GM21528 (cell line): ENCODE measurements around the gene SIGLEC11.

Source experiments
- ATAC-seq: cut with Tn5 transposase; IDR thresholded peaks from one replicate; pipeline ENCODE4 v1.9.1; 2021; ENCODE audit warnings: mild to moderate bottlenecking, moderate library complexity; ENCODE audit not compliant: unreplicated experiment, low FRiP score

SIGLEC11 gene

DNA sequence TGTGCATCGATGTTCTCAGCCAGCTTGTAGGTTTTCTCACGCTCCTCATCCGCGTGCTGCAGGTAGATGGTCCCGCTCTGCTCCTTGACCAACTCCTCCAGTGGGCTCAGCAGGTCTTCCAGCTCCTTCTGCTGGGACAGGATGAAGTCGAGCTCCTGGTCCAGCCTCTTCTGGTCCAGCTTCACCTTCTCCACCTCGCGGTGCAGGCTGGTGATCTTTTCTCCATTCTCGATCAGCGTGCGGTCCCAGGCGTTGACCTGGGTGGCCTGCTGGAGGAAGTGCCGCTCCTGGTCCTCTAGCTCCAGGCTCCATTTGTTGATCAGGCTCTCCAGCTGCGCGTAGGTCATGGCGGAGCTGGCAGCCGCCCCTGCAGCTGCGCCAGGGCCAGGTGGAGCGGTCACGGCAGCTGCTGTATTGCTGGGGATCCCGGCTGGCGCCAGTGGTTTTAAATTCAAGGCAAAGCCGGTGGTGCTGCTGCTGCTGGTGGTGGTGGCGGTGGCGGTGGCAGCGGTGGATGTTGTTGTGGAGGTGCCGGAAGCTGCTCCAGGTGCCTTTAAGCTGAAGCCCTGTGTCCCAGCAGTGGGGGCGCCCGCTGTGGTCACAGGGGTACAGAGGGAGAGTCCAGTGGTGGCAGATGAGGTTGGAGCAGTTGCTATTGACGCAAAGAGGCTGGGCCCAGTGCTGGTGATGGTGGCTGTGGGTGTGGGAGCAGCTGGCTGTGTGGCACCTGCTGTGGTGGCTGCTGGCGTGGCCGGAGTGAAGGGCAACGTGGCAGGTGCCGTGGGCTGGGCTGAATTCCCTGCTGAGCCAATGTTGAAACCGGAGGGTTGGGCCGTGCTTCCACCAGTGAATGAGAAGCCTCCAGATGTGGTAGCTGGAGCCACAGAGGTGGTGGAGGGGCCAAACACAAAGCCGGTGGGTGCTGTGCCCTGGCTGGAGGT is 52.2 kb downstream of the SIGLEC11 start:
- ATAC-seq, result no peak

DNA sequence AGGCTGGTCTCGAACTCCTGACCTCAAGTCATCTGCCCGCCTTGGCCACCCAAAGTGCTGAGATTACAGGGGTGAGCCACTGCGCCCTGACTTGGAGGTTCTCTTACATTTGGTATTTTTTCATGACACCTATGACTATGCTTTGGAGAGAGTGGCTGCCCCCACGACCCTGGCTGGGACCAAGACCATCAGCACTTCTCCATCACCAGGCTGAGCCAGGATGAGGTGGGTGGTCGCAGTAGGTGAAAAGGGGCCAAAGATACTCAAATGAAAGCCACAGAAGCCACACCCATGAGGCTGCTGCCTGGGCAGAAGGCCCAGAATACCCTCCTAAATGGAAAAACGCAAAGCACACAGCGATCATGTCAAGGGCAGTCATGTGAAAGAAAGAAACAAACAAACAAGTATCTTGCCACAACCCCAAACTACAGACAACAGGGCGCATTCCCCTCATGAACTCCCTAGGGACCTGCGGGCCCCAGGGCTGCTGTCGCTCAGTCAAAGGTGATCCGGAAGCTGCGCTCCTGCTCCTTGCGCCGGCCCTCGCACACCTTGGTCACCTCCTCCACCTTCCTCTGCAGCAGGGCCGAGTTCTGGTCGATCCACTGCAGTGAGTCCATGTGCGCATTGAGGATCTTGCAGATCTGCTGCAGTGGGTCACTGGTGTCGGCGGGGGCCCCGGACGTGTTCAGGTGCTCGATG is 53.1 kb downstream of the SIGLEC11 start:
- no peak for ATAC-seq

DNA sequence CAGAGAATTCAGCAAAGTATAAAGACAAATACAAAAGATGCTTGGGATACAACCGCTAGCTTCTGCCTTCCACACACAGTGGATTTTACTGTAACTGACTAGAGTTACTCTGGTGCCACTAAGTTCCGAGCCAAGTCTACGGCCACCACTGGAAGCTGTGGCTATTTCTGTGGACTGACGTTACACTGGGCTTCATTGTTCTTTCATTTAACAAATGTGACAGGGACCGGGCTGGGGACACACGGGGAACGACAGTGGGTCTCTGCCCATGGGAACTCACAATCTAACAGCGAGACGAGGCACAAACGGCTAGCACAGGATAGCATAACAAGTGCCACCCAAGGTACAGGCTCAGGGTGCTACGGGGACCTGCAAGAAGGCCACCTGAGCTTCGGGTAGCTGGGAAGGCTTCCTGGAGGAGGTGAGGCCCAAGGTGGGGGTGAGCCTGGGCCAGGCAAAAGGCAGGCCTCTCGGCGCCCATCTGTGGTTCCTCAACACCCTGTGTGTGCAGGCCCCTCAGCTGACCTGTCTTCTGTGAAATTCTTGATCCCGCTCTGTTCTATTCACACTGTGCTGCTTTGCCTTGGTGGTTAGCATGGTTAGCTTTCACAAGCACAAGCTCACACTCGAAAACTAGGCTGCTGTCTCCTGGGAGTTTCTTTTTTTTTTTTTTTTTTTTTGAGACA is 54.0 kb downstream of the SIGLEC11 start:
- no peak for ATAC-seq

DNA sequence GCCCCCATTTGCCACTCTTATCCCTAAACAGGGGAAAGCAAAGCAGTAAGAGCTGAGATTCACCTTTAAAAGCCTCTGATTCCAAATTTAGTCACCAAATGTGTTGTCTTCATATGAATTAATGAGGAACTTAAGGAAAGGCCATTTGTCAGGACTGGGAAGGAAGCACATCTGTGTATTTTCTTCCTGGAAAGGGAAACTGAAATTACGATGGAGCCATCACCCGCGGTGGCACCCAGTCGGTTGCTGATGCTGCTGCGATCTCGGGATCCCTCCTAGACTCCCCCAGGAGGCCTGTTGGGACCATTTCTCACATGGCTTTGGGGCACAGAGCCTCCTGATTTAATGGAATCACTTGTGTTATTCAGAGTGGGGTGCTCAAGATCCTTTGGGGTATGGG is 56.8 kb downstream of the SIGLEC11 start:
- no peak for ATAC-seq
